Prostate gland (tissue), 2 donors: Measurements from ENCODE around the gene SPAG4. TPM values are rescaled to one million over a fixed set of nuclear protein-coding genes. Genes with fewer than 3 reads are reported as not detected.

Experiments used
- DNase-seq: peaks from one replicate; pipeline ENCODE4 v3.0.0-alpha.2; 2019; ENCODE audit warnings: low spot score
- H3K27ac ChIP-seq, 2 donors: fragments of 200-600 bp; sonication (generic); 2 replicates each; pipeline ENCODE4 v1.5.1; 2017 to 2019
- H3K27me3 ChIP-seq: fragments of 200-600 bp; sonication (generic); replicated peaks from 2 replicates; pipeline ENCODE4 v1.5.1; 2019; ENCODE audit not compliant: insufficient read depth
- H3K36me3 ChIP-seq, 2 donors: fragments of 200-600 bp; sonication (generic); 1 replicate in 1 of 2; 2 replicates in 1 of 2; pipeline versions ENCODE4 v1.5.1 to v1.8.1; 2017 to 2019
- H3K4me1 ChIP-seq: fragments of 200-600 bp; sonication (generic); replicated peaks from 2 replicates; pipeline ENCODE4 v1.5.1; 2019
- H3K4me3 ChIP-seq, 2 donors: fragments of 200-600 bp; sonication (generic); 2 replicates each; pipeline ENCODE4 v1.5.1; 2017 to 2019
- H3K9me3 ChIP-seq: fragments of 200-600 bp; sonication (generic); 2 replicates; pipeline ENCODE4 v1.5.1; 2017
- CTCF ChIP-seq, 4 experiments: fragments of 200-600 bp in 2 of 4; fragments of 450-650 bp in 2 of 4; sonication (generic) in 2 of 4; IDR thresholded peaks; 1 replicate in 3 of 4; 2 replicates in 1 of 4; pipeline ENCODE4 v1.5.1; 2016 to 2019; ENCODE audit warnings: antibody characterized with exemption in 4 of 4, mild to moderate bottlenecking in 2 of 4, moderate library complexity in 2 of 4
- POLR2A ChIP-seq: fragments of 450-650 bp; IDR thresholded peaks from one replicate; pipeline ENCODE4 v1.6.1; 2016; ENCODE audit warnings: antibody characterized with exemption, mild to moderate bottlenecking
- POLR2AphosphoS5 ChIP-seq: sonication (generic); formaldehyde crosslinking; IDR thresholded peaks from one replicate; pipeline ENCODE4 v1.6.1; 2017; ENCODE audit warnings: antibody characterized with exemption
- WGBS: methylation state at CpG from one replicate; pipeline ENCODE4 v1.1.5; 2018; 5-methylcytosine and 5-hydroxymethylcytosine counted together
- intact Hi-C: fragments of 100-400 bp; cut with DNase I; formaldehyde crosslinking; loops from one replicate; pipeline ENCODE4 v1.14.2; 2022
- total RNA-seq, 2 donors: library from RNA; depleted of rRNA; stranded (reverse); fragments of >200 nt; gene quantifications; one replicate each; pipeline ENCODE4 v1.1.0, GENCODE V29; 2016

The SPAG4 gene
- total RNA-seq, 2 donors from 2014 or later: 0.91 to 10.4 TPM

DNA sequence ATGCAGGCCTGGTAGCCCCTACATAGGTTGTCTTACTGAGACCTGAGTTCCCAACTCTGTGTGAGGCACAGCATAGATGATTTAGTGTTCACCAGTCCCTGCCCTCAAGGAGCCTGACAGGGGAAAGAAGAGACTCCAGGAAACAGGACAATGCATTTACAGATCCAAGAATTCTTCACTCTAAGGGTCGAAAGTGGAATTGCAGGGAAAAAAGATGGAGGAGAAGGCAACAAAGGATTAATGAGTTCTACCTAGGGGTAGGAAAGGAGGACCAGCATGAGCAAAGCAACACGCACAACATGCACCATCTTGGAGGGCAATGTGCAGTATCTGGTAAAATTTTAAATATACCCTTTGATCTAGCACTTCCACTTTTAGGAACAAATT lies 5.9 kb downstream of the SPAG4 start:
- intact Hi-C loops: no loop called here
- Histone ChIP-seq H3K27me3 (no peaks in the 10 kb centered on the region), H3K4me1 (peaks cover 9% of the 10 kb centered on the region), H3K36me3 (peaks cover 6 to 13% of the 10 kb centered on the region in 2 donors), H3K4me3 (no peak overlapping the region), H3K9me3 (no peaks in the 10 kb centered on the region), H3K27ac (no peak overlapping the region)
- DNase-seq: no peak
- 89% methylated on average over 2 of the region's 2 CpGs for WGBS
- TF ChIP-seq POLR2A (no peak), CTCF (IDR thresholded peaks at IDR 0.05) (no peak), POLR2AphosphoS5 (no peak)

DNA sequence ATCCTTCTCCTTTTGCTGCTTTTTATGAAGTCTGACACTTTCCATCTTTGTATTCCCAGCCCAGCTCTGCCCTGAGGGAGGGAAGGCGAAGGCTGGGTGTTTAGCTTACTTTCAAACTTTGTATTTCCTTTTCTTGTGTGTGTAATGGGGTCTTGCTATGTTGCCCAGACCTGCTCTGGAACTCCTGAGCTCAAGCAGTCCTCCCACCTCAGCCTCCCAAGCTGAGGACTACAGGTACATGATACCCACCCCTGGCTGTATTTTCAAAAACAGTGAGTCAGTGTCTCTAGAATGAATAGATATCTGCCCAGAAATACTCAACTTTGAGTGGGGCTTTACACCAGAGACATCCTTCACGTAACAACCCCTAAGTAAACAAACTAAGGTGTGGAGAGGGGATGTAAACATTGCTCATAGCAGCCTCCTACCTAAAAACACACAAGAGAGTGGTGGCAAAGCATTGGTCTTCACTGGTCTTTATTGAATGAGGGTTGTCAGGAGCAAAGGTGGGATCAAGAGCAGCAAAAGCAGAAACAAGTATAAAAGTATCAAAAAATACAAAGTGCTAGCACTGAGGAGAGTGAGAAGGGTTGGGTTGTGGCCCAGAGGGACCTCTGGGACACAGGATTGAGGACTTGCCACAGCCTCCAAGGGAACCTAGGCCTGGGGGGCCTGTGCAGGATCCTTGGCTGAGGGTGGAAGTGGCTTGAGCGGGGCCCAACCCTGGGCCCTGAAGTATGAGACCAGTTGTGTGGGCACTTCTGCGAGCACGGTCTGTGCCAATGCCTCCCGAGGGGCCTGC lies 10.2 kb downstream of the SPAG4 start:
- no peak for DNase-seq
- Histone ChIP-seq H3K4me1 (no peaks in the 10 kb centered on the region), H3K27me3 (no peaks in the 10 kb centered on the region), H3K36me3 (peaks cover 6 to 20% of the 10 kb centered on the region in 2 donors), H3K9me3 (no peaks in the 10 kb centered on the region), H3K4me3 (no peak overlapping the region), H3K27ac (no peak overlapping the region)
- TF ChIP-seq POLR2A (no peak), CTCF (IDR thresholded peaks at IDR 0.05) (no peak), POLR2AphosphoS5 (no peak)
- 88% methylated on average over 6 of the region's 6 CpGs for WGBS
- intact Hi-C loops: no loop called here

GRCh38 chr20:35626386-35627001 lies 10.9 kb downstream of the SPAG4 start:
- Histone ChIP-seq H3K4me3 (no peak overlapping the region), H3K36me3 (peaks cover 8 to 27% of the 10 kb centered on the region in 2 donors), H3K4me1 (no peaks in the 10 kb centered on the region), H3K27ac (no peak overlapping the region), H3K27me3 (no peaks in the 10 kb centered on the region), H3K9me3 (no peaks in the 10 kb centered on the region)
- DNase-seq: no peak
- TF ChIP-seq POLR2A: no peak
- TF ChIP-seq CTCF (IDR thresholded peaks at IDR 0.05): no peak
- WGBS: 72% methylated on average over 13 of the region's 13 CpGs
- intact Hi-C loops: no loop called here

- DNase-seq: no peak
- Histone ChIP-seq H3K4me3 (no peak overlapping the region), H3K36me3 (peaks cover 9 to 33% of the 10 kb centered on the region in 2 donors), H3K27me3 (no peaks in the 10 kb centered on the region), H3K9me3 (no peaks in the 10 kb centered on the region), H3K27ac (no peak overlapping the region), H3K4me1 (no peaks in the 10 kb centered on the region)
- 91% methylated on average over 7 of the region's 8 CpGs for WGBS
- intact Hi-C loops: no loop called here
- TF ChIP-seq CTCF (IDR thresholded peaks at IDR 0.05) (no peak), POLR2A (no peak), POLR2AphosphoS5 (no peak)
Observed at GRCh38 chr20:35627121-35627520, 11.5 kb downstream of the SPAG4 start.
